ENCODE results near the gene RBMS1. TPM values are rescaled to one million over a fixed set of nuclear protein-coding genes. Genes with fewer than 3 reads are reported as not detected.

Gene RBMS1
- total and polyA plus RNA-seq, 2 of the 4 experiments (the other 2 are of a cell fraction), result 43.5 to 64.9 TPM

DNA sequence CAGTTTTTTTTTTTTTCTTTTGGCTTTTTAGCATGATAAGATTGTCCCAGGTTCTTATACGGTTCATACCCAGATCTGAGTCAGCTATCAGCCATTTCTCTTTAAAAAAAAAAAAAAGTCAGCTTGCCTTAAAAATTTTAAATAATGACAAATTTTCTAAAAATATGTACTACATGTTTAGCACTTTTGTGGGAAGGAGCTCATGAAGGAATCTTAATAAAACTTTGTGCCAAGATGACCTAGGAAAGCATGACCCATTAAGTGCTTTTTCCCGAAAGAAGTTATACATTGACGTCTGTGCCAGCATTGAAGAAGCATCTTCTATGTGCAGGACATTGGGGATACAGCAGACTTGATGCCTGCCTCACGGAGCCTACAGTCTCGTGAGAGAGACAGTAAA is 4.5 kb upstream of the RBMS1 start:
- Histone ChIP-seq H3K18ac (ENCODE audit: low read depth, low read length) (no peak overlapping the region), H2AFZ (replicated peaks; ENCODE audit: low read length, poor library complexity) (no peak overlapping the region), H3K9me3 (ENCODE audit: control insufficient read depth, insufficient read depth, low read length) (no peaks in the 10 kb centered on the region), H3K56ac (ENCODE audit: extremely low read depth, insufficient read depth, low read length) (no peak overlapping the region), H4K8ac (ENCODE audit: low read depth in 2 of 2, low read length in 2 of 2) (peak overlapping the region in 1 of 2 experiments; percentile 43; a peak in 1 of 4 replicates), H3K27me3 (ENCODE audit: control insufficient read depth, insufficient read depth, low read length) (no peaks in the 10 kb centered on the region), H3K9me1 (ENCODE audit: insufficient read depth, low read length) (no peaks in the 10 kb centered on the region), H2AK9ac (replicated peaks; ENCODE audit: low read depth, low read length, poor library complexity) (peak overlapping the region; percentile 45), H2BK5ac (ENCODE audit: low read depth, low read length, poor library complexity, severe bottlenecking) (no peak overlapping the region), H2AK5ac (ENCODE audit: low read depth, low read length) (peak overlapping the region; percentile 63; the same call in 1 of the 2 replicates), H4K91ac (ENCODE audit: insufficient read depth, low read depth, low read length) (no peak overlapping the region), H2BK15ac (ENCODE audit: low read depth, low read length) (no peak overlapping the region), H3K4me2 (ENCODE audit: low read depth, low read length) (no peak overlapping the region), H4K5ac (ENCODE audit: low read depth, low read length) (no peak overlapping the region), H4K20me1 (ENCODE audit: insufficient read depth, low read length) (no peaks in the 10 kb centered on the region), H3K27ac (ENCODE audit: insufficient read depth, low read length) (no peak overlapping the region), H2BK20ac (ENCODE audit: low read depth, low read length) (no peak overlapping the region; the same call in 1 of the 2 replicates), H3K9ac (ENCODE audit: low read depth, low read length) (no peak overlapping the region), H3K4me3 (ENCODE audit: insufficient read depth, low read depth, low read length) (no peak overlapping the region), H3K4me1 (ENCODE audit: control insufficient read depth, insufficient read depth, low read length) (peaks cover 5% of the 10 kb centered on the region), H3K4ac (ENCODE audit: low read depth, low read length) (no peak overlapping the region), H3K23ac (ENCODE audit: low read depth, low read length) (no peak overlapping the region), H2BK120ac (ENCODE audit: low read depth, low read length) (peak overlapping the region; percentile 40; the same call in 1 of the 2 replicates), H3K79me1 (ENCODE audit: low read depth in 1 of 2, low read length in 2 of 2) (peaks cover 3 to 7% of the 10 kb centered on the region in 2 experiments; a peak in 3 of 4 replicates), H3K14ac (replicated peaks; ENCODE audit: low read depth, low read length) (0 out of 2 replicates have a peak overlapping the region, but pooled peaks have one; percentile 29), H3K36me3 (ENCODE audit: control insufficient read depth, insufficient read depth, low read length) (no peaks in the 10 kb centered on the region)
- POLR2A ChIA-PET (ENCODE audit: unreplicated experiment), result no interaction called here
- no peak for DNase-seq
- ATAC-seq (ENCODE audit: low read depth), result no peak
- intact Hi-C loops (cut with micrococcal nuclease) (loop anchor here (10.0 kb wide), 3 partner anchors 247 to 667 kb away; partner anchors contain the start of gene TANK), dilution Hi-C loops (cut with HindIII; ENCODE audit: low sequenced_read_pairs, unreplicated experiment) (no loop called here), in situ Hi-C loops (cut with MboI; ENCODE audit: low sequenced_read_pairs) (no loop called here)
- TF ChIP-seq, protein P1, sequence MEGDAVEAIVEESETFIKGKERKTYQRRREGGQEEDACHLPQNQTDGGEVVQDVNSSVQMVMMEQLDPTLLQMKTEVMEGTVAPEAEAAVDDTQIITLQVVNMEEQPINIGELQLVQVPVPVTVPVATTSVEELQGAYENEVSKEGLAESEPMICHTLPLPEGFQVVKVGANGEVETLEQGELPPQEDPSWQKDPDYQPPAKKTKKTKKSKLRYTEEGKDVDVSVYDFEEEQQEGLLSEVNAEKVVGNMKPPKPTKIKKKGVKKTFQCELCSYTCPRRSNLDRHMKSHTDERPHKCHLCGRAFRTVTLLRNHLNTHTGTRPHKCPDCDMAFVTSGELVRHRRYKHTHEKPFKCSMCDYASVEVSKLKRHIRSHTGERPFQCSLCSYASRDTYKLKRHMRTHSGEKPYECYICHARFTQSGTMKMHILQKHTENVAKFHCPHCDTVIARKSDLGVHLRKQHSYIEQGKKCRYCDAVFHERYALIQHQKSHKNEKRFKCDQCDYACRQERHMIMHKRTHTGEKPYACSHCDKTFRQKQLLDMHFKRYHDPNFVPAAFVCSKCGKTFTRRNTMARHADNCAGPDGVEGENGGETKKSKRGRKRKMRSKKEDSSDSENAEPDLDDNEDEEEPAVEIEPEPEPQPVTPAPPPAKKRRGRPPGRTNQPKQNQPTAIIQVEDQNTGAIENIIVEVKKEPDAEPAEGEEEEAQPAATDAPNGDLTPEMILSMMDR (conservative IDR thresholded peaks at IDR 0.05; ENCODE audit: low read depth, low read length), result no peak
- TF ChIP-seq MAZ (IDR thresholded peaks at IDR 0.05; ENCODE audit: borderline replicate concordance, low read depth, low read length) (no peak), POLR2A (IDR thresholded peaks at IDR 0.05; ENCODE audit: low read depth, low read length) (no peak), RCOR1 (IDR thresholded peaks at IDR 0.05; ENCODE audit: insufficient replicate concordance, low read length) (no peak), MAFK (IDR thresholded peaks at IDR 0.05; ENCODE audit: low read depth, low read length) (no peak), RAD21 (IDR thresholded peaks at IDR 0.05; ENCODE audit: low read length) (no peak), BHLHE40 (IDR thresholded peaks at IDR 0.05; ENCODE audit: low read depth, low read length) (no peak), SMC3 (IDR thresholded peaks at IDR 0.05; ENCODE audit: low read depth, low read length) (no peak), CHD1 (IDR thresholded peaks at IDR 0.05; ENCODE audit: low read depth, low read length) (no peak), CEBPB (IDR thresholded peaks at IDR 0.05; ENCODE audit: low read depth, low read length) (no peak)
- 100% methylated on average over 2 of the region's 5 CpGs; no CpG with 5 or more reads in 1 of the 2 experiments for WGBS, 2 experiments (ENCODE audit: extremely low coverage in 2 of 2, insufficient read length in 1 of 2)
- no TSS peak for BruUV-seq (replicated peaks)
- CTCF ChIA-PET, result no interaction called here

Measured in IMR-90 (cell line).